LNCAP (cell line): Measurements from ENCODE around the gene NNT.

Source experiments
- CTCF ChIP-seq: fragments of 450-650 bp; IDR thresholded peaks from 2 replicates; pipeline ENCODE4 v1.5.1; 2017; ENCODE audit warnings: mild to moderate bottlenecking

NNT gene

GRCh38 chr5:43679214-43679613 is 76.2 kb downstream of the NNT start:
- no peak for TF ChIP-seq CTCF

- no peak for TF ChIP-seq CTCF
Measured at GRCh38 chr5:43680286-43680685, 77.3 kb downstream of the NNT start.

- TF ChIP-seq CTCF: no peak
Measured at GRCh38 chr5:43683884-43684471, 81.0 kb downstream of the NNT start.

- TF ChIP-seq CTCF: no peak
Measured at GRCh38 chr5:43685252-43685950, 82.4 kb downstream of the NNT start.

- TF ChIP-seq CTCF: no peak
Measured at GRCh38 chr5:43687275-43687674, 84.3 kb downstream of the NNT start.

GRCh38 chr5:43691275-43691674 is 88.3 kb downstream of the NNT start:
- TF ChIP-seq CTCF: no peak

GRCh38 chr5:43691893-43692292 is 88.9 kb downstream of the NNT start:
- TF ChIP-seq CTCF: no peak
